ENCODE results near the gene LSMEM2. TPM values are rescaled to one million over a fixed set of nuclear protein-coding genes. Genes with fewer than 3 reads are reported as not detected.
A peak's percentile ranks its signal among the peaks of the same experiment; 100 is the strongest.

The LSMEM2 gene
- polyA plus RNA-seq, 2 of the 4 experiments (the other 2 are of a cell fraction) = 0.09 TPM; not detected in 1

DNA sequence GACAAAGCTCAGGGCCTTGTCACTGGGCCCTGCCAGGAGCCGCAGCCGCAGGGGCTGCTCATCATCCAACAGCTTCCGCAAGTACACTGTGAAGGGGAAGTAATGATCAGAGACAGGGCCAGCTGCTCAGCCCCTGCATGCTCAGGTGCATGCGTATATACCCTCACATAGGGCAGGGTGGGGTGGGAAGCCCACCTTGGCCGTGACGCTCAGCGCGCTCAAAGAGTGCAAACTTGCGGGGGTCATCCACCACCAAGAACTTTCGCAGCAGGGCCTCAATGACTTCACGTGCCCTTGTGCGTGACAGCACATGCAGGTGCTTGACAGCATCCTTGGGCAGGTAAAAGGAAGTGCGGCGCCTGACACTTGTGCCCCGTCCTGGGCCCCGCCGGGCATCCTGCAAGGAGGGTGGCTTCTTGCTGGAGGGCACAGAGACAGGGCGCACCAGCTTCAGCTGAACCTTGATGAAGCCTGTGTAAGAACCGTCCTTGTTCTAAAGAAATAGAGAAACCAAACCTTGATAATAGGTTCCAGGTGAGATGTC is 52.5 kb downstream of the LSMEM2 start:
- Histone ChIP-seq H3K27ac (no peak overlapping the region), H3K4me3 (no peak overlapping the region), H3K4me1 (peaks cover 36% of the 10 kb centered on the region), H3K9me3 (no peaks in the 10 kb centered on the region), H3K4me2 (no peak overlapping the region)
- CTCF ChIA-PET = interaction anchor here (1.5 to 6.2 kb wide), 2 partner anchors 9 to 137 kb away, joined by 3 to 56 read pairs; partner anchors contain the start of gene HYAL2
- DNase-seq (ENCODE audit: low read depth in 1 of 2, low spot score in 1 of 2) = no peak
- no peak for ATAC-seq
- WGBS (ENCODE audit: missing lambda C conversion rate) = 90% methylated on average over 5 of the region's 19 CpGs
- no peak for TF ChIP-seq CBX8 (IDR thresholded peaks at IDR 0.05)
- TF ChIP-seq KDM5A (IDR thresholded peaks at IDR 0.05) = no peak
- TF ChIP-seq ZC3H11A (IDR thresholded peaks at IDR 0.05) = no peak
- no peak for TF ChIP-seq MAX (IDR thresholded peaks at IDR 0.05)
- TF ChIP-seq MAZ (IDR thresholded peaks at IDR 0.05; ENCODE audit: borderline replicate concordance, low read depth, low read length) = no peak
- TF ChIP-seq KDM1A (IDR thresholded peaks at IDR 0.05; ENCODE audit: low read depth) = no peak
- no peak for FAIRE-seq
- POLR2A ChIA-PET = no interaction called here

GRCh38 chr3:50333744-50334328 is 54.9 kb downstream of the LSMEM2 start:
- no peak overlapping the region for H3K4me3 ChIP-seq
- TF ChIP-seq CBX2 (IDR thresholded peaks at IDR 0.05; ENCODE audit: borderline replicate concordance, low read depth) = no peak
- no peak overlapping the region for H3K27ac ChIP-seq
- WGBS (ENCODE audit: missing lambda C conversion rate) = 88% methylated on average over 11 of the region's 12 CpGs
- CTCF ChIA-PET = interaction anchor here (0.6 to 6.2 kb wide), 3 partner anchors 11 to 38 kb away, joined by 3 to 56 read pairs (median 4); partner anchors contain the start of gene HYAL2
- no peak for DNase-seq (ENCODE audit: low read depth in 1 of 2, low spot score in 1 of 2)
- H3K4me2 ChIP-seq = peak overlapping the region; percentile 97; the same call in 2 of the 3 replicates
- no peak for ATAC-seq
- POLR2A ChIA-PET = no interaction called here
- no peak for FAIRE-seq
- no peaks in the 10 kb centered on the region for H3K9me3 ChIP-seq
- peaks cover 29% of the 10 kb centered on the region for H3K4me1 ChIP-seq

- H3K27ac ChIP-seq = no peak overlapping the region
- no peaks in the 10 kb centered on the region for H3K9me3 ChIP-seq
- FAIRE-seq (no peak), DNase-seq (ENCODE audit: low read depth in 1 of 2, low spot score in 1 of 2) (no peak), ATAC-seq (no peak)
- peaks cover 29% of the 10 kb centered on the region for H3K4me1 ChIP-seq
- CTCF ChIA-PET = interaction anchor here (0.6 to 6.2 kb wide), 3 partner anchors 12 to 37 kb away, joined by 3 to 56 read pairs (median 4); partner anchors contain the start of gene HYAL2
- POLR2A ChIA-PET = no interaction called here
- H3K4me3 ChIP-seq = no peak overlapping the region
- WGBS (ENCODE audit: missing lambda C conversion rate) = 75% methylated on average over 5 of the region's 5 CpGs
- TF ChIP-seq, protein P1, sequence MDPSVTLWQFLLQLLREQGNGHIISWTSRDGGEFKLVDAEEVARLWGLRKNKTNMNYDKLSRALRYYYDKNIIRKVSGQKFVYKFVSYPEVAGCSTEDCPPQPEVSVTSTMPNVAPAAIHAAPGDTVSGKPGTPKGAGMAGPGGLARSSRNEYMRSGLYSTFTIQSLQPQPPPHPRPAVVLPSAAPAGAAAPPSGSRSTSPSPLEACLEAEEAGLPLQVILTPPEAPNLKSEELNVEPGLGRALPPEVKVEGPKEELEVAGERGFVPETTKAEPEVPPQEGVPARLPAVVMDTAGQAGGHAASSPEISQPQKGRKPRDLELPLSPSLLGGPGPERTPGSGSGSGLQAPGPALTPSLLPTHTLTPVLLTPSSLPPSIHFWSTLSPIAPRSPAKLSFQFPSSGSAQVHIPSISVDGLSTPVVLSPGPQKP (IDR thresholded peaks at IDR 0.05; ENCODE audit: low read depth, low read length) = no peak
- TF ChIP-seq RNF2 (IDR thresholded peaks at IDR 0.05; ENCODE audit: borderline replicate concordance, low read depth) = no peak
- H3K4me2 ChIP-seq = peak overlapping the region; percentile 97
Observed at GRCh38 chr3:50334339-50335075, 55.6 kb downstream of the LSMEM2 start.

GRCh38 chr3:50336452-50337174 is 57.7 kb downstream of the LSMEM2 start:
- TF ChIP-seq EHMT2 (IDR thresholded peaks at IDR 0.05; ENCODE audit: low read depth) = no peak
- TF ChIP-seq, protein P2, sequence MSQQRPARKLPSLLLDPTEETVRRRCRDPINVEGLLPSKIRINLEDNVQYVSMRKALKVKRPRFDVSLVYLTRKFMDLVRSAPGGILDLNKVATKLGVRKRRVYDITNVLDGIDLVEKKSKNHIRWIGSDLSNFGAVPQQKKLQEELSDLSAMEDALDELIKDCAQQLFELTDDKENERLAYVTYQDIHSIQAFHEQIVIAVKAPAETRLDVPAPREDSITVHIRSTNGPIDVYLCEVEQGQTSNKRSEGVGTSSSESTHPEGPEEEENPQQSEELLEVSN (IDR thresholded peaks at IDR 0.05; ENCODE audit: borderline replicate concordance, low read depth) = no peak
- TF ChIP-seq ZC3H11A (IDR thresholded peaks at IDR 0.05) = no peak
- 0 out of 5 replicates have a peak, but pooled peaks of 1 of the 2 experiments have one; percentile 4 for TF ChIP-seq JUN (IDR thresholded peaks at IDR 0.05)
- TF ChIP-seq TP53 (CRISPR knock-in tag; IDR thresholded peaks at IDR 0.05) = no peak
- no peak for TF ChIP-seq FOSL2 (IDR thresholded peaks at IDR 0.05)
- no peak for TF ChIP-seq FOSL2 (CRISPR knock-in tag; IDR thresholded peaks at IDR 0.05)
- TF ChIP-seq ZSCAN20 (CRISPR knock-in tag; IDR thresholded peaks at IDR 0.05) = no peak
- no peak for TF ChIP-seq HOXB5 (CRISPR knock-in tag; IDR thresholded peaks at IDR 0.05)
- TF ChIP-seq GATA3 (IDR thresholded peaks at IDR 0.05; ENCODE audit: borderline replicate concordance) = 0 out of 2 replicates have a peak, but pooled peaks have one; percentile 1
- no peak for TF ChIP-seq KDM5A (IDR thresholded peaks at IDR 0.05)
- no peak for TF ChIP-seq NR3C1 (IDR thresholded peaks at IDR 0.05)
- TF ChIP-seq RCOR1 (IDR thresholded peaks at IDR 0.05; ENCODE audit: low read depth, low read length) = no peak
- no peak for TF ChIP-seq TFCP2L1 (CRISPR knock-in tag; IDR thresholded peaks at IDR 0.05)
- FAIRE-seq (no peak), DNase-seq (ENCODE audit: low read depth in 1 of 2, low spot score in 1 of 2) (peak in 1 of 2 experiments; percentile 32), ATAC-seq (peak; percentile 27 to 76)
- WGBS (ENCODE audit: missing lambda C conversion rate) = 4% methylated on average over 8 of the region's 31 CpGs
- ChIA-PET CTCF (interaction anchor here (1.2 to 6.2 kb wide), 5 partner anchors 11 to 213 kb away, joined by 3 to 56 read pairs (median 4); partner anchors contain the start of gene HYAL2), POLR2A (interaction anchor here (0.9 to 2.0 kb wide), 12 partner anchors 8 to 275 kb away, joined by 3 to 27 read pairs (median 4); partner anchors contain the start of genes CISH, CYB561D2, HEMK1 and HYAL3)
- Histone ChIP-seq H3K4me1 (peaks cover 29% of the 10 kb centered on the region), H3K27ac (peak overlapping the region; percentile 92 to 98), H3K9me3 (no peaks in the 10 kb centered on the region), H3K4me3 (peak overlapping the region; percentile 72), H3K4me2 (peak overlapping the region; percentile 97)

Measured in A549 (cell line).